ENCODE results near the gene NUAK2.

The NUAK2 gene

GRCh38 chr1:205276689-205277065 is 44.9 kb downstream of the NUAK2 start:
- no peak for TF ChIP-seq CTCF (IDR thresholded peaks at IDR 0.05; ENCODE audit: insufficient read depth, low read length, missing control alignments)
- POLR2A ChIA-PET = no interaction called here
- CTCF ChIA-PET = interaction anchor here (1.0 to 37.7 kb wide), 8 partner anchors 9 to 209 kb away, joined by 4 to 2093 read pairs (median 38); partner anchors contain the start of gene NUAK2
- no peak overlapping the region for H3K4me3 ChIP-seq (ENCODE audit: low read depth, low read length)
- DNase-seq (ENCODE audit: low read depth, low spot score) = no peak

GRCh38 chr1:205275916-205276688 is 45.4 kb downstream of the NUAK2 start:
- TF ChIP-seq CTCF (IDR thresholded peaks at IDR 0.05; ENCODE audit: insufficient read depth, low read length, missing control alignments) = no peak
- H3K4me3 ChIP-seq (ENCODE audit: low read depth, low read length) = no peak overlapping the region
- ChIA-PET POLR2A (interaction anchor here (0.7 kb wide), 1 partner anchor 8 kb away, joined by 3 read pairs; no protein-coding TSS in a partner anchor), CTCF (interaction anchor here (1.0 to 37.7 kb wide), 12 partner anchors 9 to 248 kb away, joined by 3 to 2093 read pairs (median 8); partner anchors contain the start of gene NUAK2)
- no peak for DNase-seq (ENCODE audit: low read depth, low spot score)

- ChIA-PET CTCF (interaction anchor here (1.3 to 37.7 kb wide), 10 partner anchors 10 to 249 kb away, joined by 3 to 2093 read pairs (median 10); partner anchors contain the start of gene NUAK2), POLR2A (no interaction called here)
- H3K4me3 ChIP-seq (ENCODE audit: low read depth, low read length) = no peak overlapping the region
- no peak for TF ChIP-seq CTCF (IDR thresholded peaks at IDR 0.05; ENCODE audit: insufficient read depth, low read length, missing control alignments)
- no peak for DNase-seq (ENCODE audit: low read depth, low spot score)
These were observed 46.4 kb downstream of the NUAK2 start for GRCh38 chr1:205275133-205275532.

GRCh38 chr1:205274041-205274691 is 47.4 kb downstream of the NUAK2 start:
- ChIA-PET POLR2A (interaction anchor here (0.6 to 3.3 kb wide), 3 partner anchors 38 to 51 kb away, joined by 3 to 16 read pairs (median 15); partner anchors contain the start of gene NUAK2), CTCF (interaction anchor here (0.9 to 37.7 kb wide), 27 partner anchors 11 to 284 kb away, joined by 3 to 2093 read pairs (median 5); partner anchors contain the start of gene NUAK2)
- TF ChIP-seq CTCF (IDR thresholded peaks at IDR 0.05; ENCODE audit: insufficient read depth, low read length, missing control alignments) = no peak
- no peak for DNase-seq (ENCODE audit: low read depth, low spot score)
- no peak overlapping the region for H3K4me3 ChIP-seq (ENCODE audit: low read depth, low read length)

- POLR2A ChIA-PET = interaction anchor here (0.6 to 3.3 kb wide), 3 partner anchors 38 to 51 kb away, joined by 3 to 16 read pairs (median 15); partner anchors contain the start of gene NUAK2
- CTCF ChIA-PET = interaction anchor here (0.7 to 37.7 kb wide), 32 partner anchors 12 to 284 kb away, joined by 3 to 2093 read pairs (median 4); partner anchors contain the start of gene NUAK2
- TF ChIP-seq CTCF (IDR thresholded peaks at IDR 0.05; ENCODE audit: insufficient read depth, low read length, missing control alignments) = peak; percentile 96
These were observed 48.0 kb downstream of the NUAK2 start for GRCh38 chr1:205273551-205273982.

More at GRCh38 chr1:205273551-205273982, 48.0 kb downstream of the NUAK2 start:
- no peak overlapping the region for H3K4me3 ChIP-seq (ENCODE audit: low read depth, low read length)
- DNase-seq (ENCODE audit: low read depth, low spot score) = no peak

Data from AG04449 (cell line).